GM18498 (cell line): Measurements from ENCODE around the gene IL2RG.
A peak's percentile ranks its signal among the peaks of the same experiment; 100 is the strongest.

ENCODE experiments used
- ATAC-seq: cut with Tn5 transposase; IDR thresholded peaks from one replicate; pipeline ENCODE4 v1.9.1; 2021; ENCODE audit warnings: mild to moderate bottlenecking, moderate library complexity; ENCODE audit not compliant: unreplicated experiment

The IL2RG gene

DNA sequence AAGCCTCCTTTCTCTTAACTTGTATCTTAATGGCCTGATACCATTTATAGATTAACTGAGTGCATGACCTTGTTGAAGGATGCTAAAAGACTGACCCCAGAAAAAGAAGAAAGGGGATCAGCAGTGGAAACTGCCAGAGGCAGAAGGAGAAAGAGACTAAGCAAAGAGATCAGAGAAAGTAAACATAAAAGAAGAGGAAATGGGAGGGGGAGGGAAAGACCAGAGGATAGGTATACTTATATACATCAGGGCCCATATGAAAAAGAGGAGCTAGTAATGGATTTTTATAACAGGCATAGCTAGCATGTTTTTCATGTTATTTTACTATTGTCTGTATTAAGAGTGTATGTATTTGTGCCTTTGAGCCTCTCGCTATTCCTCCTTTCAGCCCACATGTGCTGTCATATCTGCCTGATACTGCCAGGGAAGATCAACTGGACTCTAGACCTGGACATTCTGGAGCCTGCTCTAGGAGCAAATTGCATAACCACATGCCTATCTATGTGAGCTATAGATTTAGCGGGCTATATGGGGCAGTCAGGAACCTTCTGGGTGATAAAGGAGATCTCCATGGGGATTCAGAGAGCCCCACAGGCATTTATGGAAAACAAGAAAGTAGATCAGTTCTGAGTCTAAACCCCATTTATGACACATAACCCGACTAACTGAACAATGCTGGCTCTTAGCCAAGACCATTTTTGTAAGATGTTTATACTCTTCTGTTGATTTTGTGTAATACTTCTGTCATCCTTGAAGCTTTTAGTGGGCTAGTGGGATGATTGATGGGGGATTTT, 29.9 kb downstream of the IL2RG start:
- ATAC-seq, result no peak

DNA sequence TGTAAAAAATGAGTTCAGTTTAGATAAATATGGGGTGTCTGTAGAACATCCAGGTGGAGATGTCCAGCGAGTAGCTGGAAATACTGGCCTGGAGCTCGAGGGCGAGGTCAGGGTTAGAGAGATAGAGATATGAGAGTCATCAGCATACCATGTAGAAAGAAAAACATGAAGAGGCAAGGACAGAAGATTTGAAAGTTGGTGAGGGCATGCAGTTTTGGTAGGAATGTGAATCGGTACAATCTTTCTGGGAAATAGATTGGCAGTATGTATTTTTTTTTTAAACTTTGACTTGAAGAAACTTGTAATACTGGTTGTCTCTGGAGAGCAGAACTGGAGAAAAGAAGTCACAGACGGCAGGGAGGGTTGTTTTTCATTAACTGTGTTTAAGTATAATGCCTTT, 40.8 kb downstream of the IL2RG start:
- ATAC-seq, result no peak

DNA sequence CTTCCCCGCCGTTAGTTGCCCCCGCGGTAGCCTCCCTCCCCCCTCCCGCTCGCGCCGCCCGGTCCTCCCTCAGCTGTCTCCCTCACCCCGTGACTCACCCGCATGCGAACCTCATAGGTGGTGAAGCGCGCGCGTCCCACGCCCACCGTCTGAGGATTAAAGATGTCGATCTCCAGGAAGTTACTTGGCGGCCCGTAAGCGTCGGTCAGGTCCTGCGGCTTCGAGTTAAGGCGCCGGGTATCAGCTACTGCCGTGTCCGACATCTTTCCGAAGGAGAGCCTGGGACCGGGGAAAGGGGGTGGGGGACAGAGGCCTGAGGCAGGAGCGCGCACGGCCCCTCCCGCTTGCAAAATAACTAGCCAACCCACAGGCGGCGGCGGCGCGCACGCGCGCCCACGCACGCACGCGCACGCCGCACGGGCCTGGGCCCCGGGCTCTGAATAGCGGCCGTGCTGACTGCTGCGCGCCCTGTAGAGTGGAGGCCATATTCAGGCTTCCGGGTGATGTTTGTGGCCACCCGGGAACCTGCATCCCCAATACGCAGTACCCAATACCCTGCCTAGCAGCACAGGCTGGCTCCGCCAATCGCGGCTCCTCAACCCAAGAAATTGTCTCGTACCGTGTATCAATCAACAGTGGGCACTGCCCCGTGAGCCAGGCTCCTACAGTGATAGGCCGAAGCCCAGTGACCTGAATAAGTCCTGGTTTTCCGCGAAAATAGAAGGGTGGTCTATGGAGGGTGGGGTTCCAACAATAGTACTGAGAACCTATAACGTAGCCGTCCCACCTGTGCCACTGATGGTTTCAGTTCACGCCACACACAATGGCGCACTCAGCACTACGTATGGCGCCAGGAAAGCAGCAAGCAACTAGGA, 43.1 kb downstream of the IL2RG start, which contains the start of gene SNX12:
TSS of gene SNX12 (minus strand) at position 291 of the 875 bp plus-strand sequence. CDS start at position 263, 28 bp downstream.
- ATAC-seq, result peak; percentile 98

DNA sequence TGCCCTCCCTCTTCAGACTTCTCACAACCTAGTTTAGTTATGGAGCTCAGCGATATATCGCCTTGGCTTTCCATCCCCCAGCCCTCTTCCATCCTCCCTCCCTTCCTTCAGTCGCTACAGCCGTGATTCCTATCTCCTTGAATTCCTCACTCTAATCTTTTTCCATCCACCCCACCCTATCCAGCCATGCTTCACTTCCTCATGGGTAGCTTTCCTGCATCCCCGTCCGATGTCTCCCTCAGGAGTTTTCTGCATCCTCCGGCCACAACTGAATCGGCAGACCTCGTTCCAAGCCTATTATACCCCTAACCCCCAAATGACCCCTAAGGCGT, 43.7 kb downstream of the IL2RG start:
- ATAC-seq, result no peak

- no peak for ATAC-seq
These were observed 44.3 kb downstream of the IL2RG start for GRCh38 chrX:71067089-71067488.

DNA sequence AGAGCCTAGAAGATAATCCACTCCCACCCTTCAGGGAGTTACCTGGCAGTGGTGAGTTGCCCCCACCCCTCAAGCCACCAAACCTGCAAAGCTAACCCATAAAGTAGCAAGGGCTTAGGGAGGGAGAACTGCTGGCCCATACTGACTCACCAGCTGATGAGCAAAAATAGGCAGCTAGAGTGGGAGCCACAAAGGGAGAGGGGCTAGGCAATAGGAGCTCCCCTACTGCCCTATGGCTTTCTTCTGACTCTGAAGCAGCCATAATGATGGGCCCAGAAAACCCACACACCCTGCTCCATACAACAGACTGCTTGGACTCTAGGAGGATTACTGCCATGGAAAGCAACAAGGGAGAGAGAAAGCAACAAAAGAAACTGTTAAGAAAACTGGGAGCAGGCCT, 51.2 kb downstream of the IL2RG start:
- ATAC-seq, result no peak

GRCh38 chrX:71057848-71058530, 53.4 kb downstream of the IL2RG start:
- no peak for ATAC-seq
